Endothelial cell of umbilical vein (primary cell): ENCODE results near the gene SLC39A3. TPM values are rescaled to one million over a fixed set of nuclear protein-coding genes. Genes with fewer than 3 reads are reported as not detected.
A peak's percentile ranks its signal among the peaks of the same experiment; 100 is the strongest.

Experiments used
- BruUV-seq: library from RNA; stranded (reverse); fragments of 400-500 nt; replicated peaks from 2 replicates; lab custom pipeline; 2021; lab: Mats Ljungman, UMichigan
- CTCF ChIA-PET: fragments of 300-600, 350-600 bp; sonication (Branson Sonifier 250); formaldehyde crosslinking; loops from one replicate; lab custom pipeline; 2021; ENCODE audit warnings: antibody characterized with exemption, inconsistent platforms; lab: Charles Lee
- POLR2A ChIA-PET: fragments of 300-600, 350-600 bp; sonication (Branson Sonifier 250); formaldehyde crosslinking; loops from one replicate; lab custom pipeline; 2021; ENCODE audit warnings: antibody characterized with exemption, inconsistent platforms; lab: Charles Lee
- DNase-seq: peaks from one replicate; pipeline ENCODE4 v3.0.0-alpha.2; 2011; ENCODE audit warnings: low read depth, low spot score
- FAIRE-seq: peaks from 2 replicates; lab custom pipeline; 2011; peaks lifted over from hg19 to GRCh38; lab: Jason Lieb, UNC
- H2AFZ ChIP-seq: 2 replicates; pipeline ENCODE4 v1.6.0; 2012; ENCODE audit warnings: low read depth, low read length, control low read depth, inconsistent platforms
- H3K27ac ChIP-seq: 2 replicates; pipeline ENCODE4 v1.5.1; 2011; ENCODE audit warnings: low read depth, mild to moderate bottlenecking, control low read depth, low read length, moderate library complexity; ENCODE audit not compliant: insufficient read depth
- H3K27me3 ChIP-seq, 2 experiments: 2 replicates each; pipeline versions ENCODE4 v1.6.0 to v1.6.1; 2011; ENCODE audit warnings: low read length in 2 of 2, mixed read lengths in 1 of 2; ENCODE audit not compliant: control insufficient read depth in 2 of 2, insufficient read depth in 2 of 2
- H3K36me3 ChIP-seq, 2 experiments: 2 replicates in 1 of 2; 3 replicates in 1 of 2; pipeline ENCODE4 v1.5.1; 2011; ENCODE audit warnings: low read length in 2 of 2, mild to moderate bottlenecking in 1 of 2, moderate library complexity in 1 of 2; ENCODE audit not compliant: control insufficient read depth in 2 of 2, insufficient read depth in 2 of 2; ENCODE audit errors: extremely low read depth in 1 of 2
- H3K4me1 ChIP-seq: 3 replicates; pipeline ENCODE4 v1.5.1; 2011; ENCODE audit warnings: mild to moderate bottlenecking, low read length; ENCODE audit not compliant: control insufficient read depth, insufficient read depth; ENCODE audit errors: extremely low read depth
- H3K4me2 ChIP-seq: 2 replicates; pipeline ENCODE4 v1.6.1; 2011; ENCODE audit warnings: low read length, control low read depth, mixed read lengths; ENCODE audit not compliant: insufficient read depth
- H3K4me3 ChIP-seq, 3 experiments: fragments of 200-600 bp in 1 of 3; sonication (generic), shearing (Covaris generic) in 1 of 3; replicated peaks in 1 of 3; 2 replicates each; pipeline ENCODE4 v1.5.1; 2011 to 2016; ENCODE audit warnings: control low read depth in 3 of 3, low read length in 3 of 3, mild to moderate bottlenecking in 2 of 3, inconsistent platforms in 1 of 3, low read depth in 1 of 3, moderate library complexity in 1 of 3; ENCODE audit not compliant: insufficient read depth in 1 of 3
- H3K79me2 ChIP-seq: 2 replicates; pipeline ENCODE4 v1.6.0; 2012; ENCODE audit warnings: low read length, inconsistent platforms; ENCODE audit not compliant: control insufficient read depth, insufficient read depth
- H3K9ac ChIP-seq: replicated peaks from 2 replicates; pipeline ENCODE3; 2011; ENCODE audit warnings: low read length, control low read depth; ENCODE audit not compliant: insufficient read depth; ENCODE audit errors: extremely low read depth
- H3K9me1 ChIP-seq: replicated peaks from 3 replicates; pipeline ENCODE4 v1.6.0; 2011; ENCODE audit warnings: mild to moderate bottlenecking, low read length; ENCODE audit not compliant: control insufficient read depth, insufficient read depth; ENCODE audit errors: extremely low read depth
- H3K9me3 ChIP-seq: replicated peaks from 2 replicates; pipeline ENCODE4 v1.5.1; 2012; ENCODE audit warnings: low read length, inconsistent platforms; ENCODE audit not compliant: control insufficient read depth, insufficient read depth
- H4K20me1 ChIP-seq: replicated peaks from 2 replicates; pipeline ENCODE3; 2011; ENCODE audit warnings: mild to moderate bottlenecking, low read length; ENCODE audit not compliant: control insufficient read depth, insufficient read depth; ENCODE audit errors: extremely low read depth
- EZH2 ChIP-seq: IDR thresholded peaks from 2 replicates; pipeline ENCODE4 v1.6.1; 2012; ENCODE audit warnings: borderline replicate concordance, low read depth, mild to moderate bottlenecking, moderate library complexity, low read length, inconsistent platforms; ENCODE audit not compliant: severe bottlenecking
- FOS ChIP-seq: IDR thresholded peaks from 2 replicates; pipeline ENCODE4 v1.6.1; 2011; ENCODE audit warnings: mild to moderate bottlenecking, low read length, moderate library complexity, borderline replicate concordance; ENCODE audit not compliant: insufficient read depth
- GATA2 ChIP-seq: IDR thresholded peaks from 2 replicates; pipeline ENCODE4 v1.7.0; 2011; ENCODE audit warnings: low read depth, mild to moderate bottlenecking, moderate library complexity, mixed read lengths, low read length; ENCODE audit not compliant: insufficient read length, insufficient read depth
- MAX ChIP-seq: IDR thresholded peaks from 2 replicates; pipeline ENCODE4 v1.6.1; 2011; ENCODE audit not compliant: insufficient read depth, insufficient read length
- MYC ChIP-seq: IDR thresholded peaks from one replicate; pipeline ENCODE4 v1.6.1; 2011; ENCODE audit warnings: mild to moderate bottlenecking, low read depth, low read length
- POLR2A ChIP-seq: IDR thresholded peaks from 2 replicates; pipeline ENCODE4 v1.6.1; 2012; ENCODE audit warnings: low read depth, mild to moderate bottlenecking, control low read depth, low read length
- POLR2AphosphoS5 ChIP-seq: IDR thresholded peaks from 2 replicates; pipeline ENCODE4 v1.6.1; 2012; ENCODE audit warnings: low read depth, mild to moderate bottlenecking, control low read depth, low read length, moderate library complexity; ENCODE audit not compliant: insufficient read depth
- dilution Hi-C: fragments of 300-500 bp; cut with MboI; formaldehyde crosslinking; loops from one replicate; pipeline ENCODE4 v1.15.0; 2019; ENCODE audit warnings: low sequenced_read_pairs; ENCODE audit not compliant: extremely low pct_ligation_motif_present
- intact Hi-C: fragments of 100-400 bp; cut with micrococcal nuclease; formaldehyde crosslinking; loops from one replicate; pipeline ENCODE4 v1.10.0; 2022
- polyA plus RNA-seq, 4 experiments: library from polyadenylated mRNA; depleted of rRNA in 3 of 4; stranded (reverse) in 3 of 4; unstranded in 1 of 4; fragments of >200 nt; gene quantifications; 2 replicates each; pipeline versions ENCODE4 v1.2.1 to v1.2.3, GENCODE V29; 2011 to 2012; ENCODE audit warnings: missing spikeins in 1 of 4
- total RNA-seq: library from RNA; stranded (reverse); gene quantifications from 2 replicates; pipeline ENCODE4 v1.2.3, GENCODE V29; 2021

The SLC39A3 gene
- total and polyA plus RNA-seq, 2 donors (not counting 3 experiments of a cell fraction or from before 2014, with no cell fraction given), result 28.0 to 43.1 TPM

GRCh38 chr19:2785244-2785997 lies 45.6 kb upstream of the SLC39A3 start, which contains the start of gene THOP1:
TSS of gene THOP1 (plus strand) at chr19:2785503. CDS start at chr19:2785663, 160 bp downstream.
- Histone ChIP-seq H3K79me2 (peaks cover 61% of the 10 kb centered on the region), H3K9me1 (no peaks in the 10 kb centered on the region), H3K9me3 (no peaks in the 10 kb centered on the region), H3K27ac (peak within 1 kb of the TSS; percentile 35), H3K4me1 (peaks cover 24% of the 10 kb centered on the region), H2AFZ (peak within 1 kb of the TSS; percentile 78), H3K4me3 (peak within 1 kb of the TSS; percentile 82 to 95 (median 89)), H3K27me3 (no peaks in the 10 kb centered on the region), H4K20me1 (no peaks in the 10 kb centered on the region), H3K9ac (peak within 1 kb of the TSS; percentile 84), H3K4me2 (peak within 1 kb of the TSS; percentile 85), H3K36me3 (peaks cover 0 to under 1% of the 10 kb centered on the region in 2 experiments)
- FAIRE-seq (peak; percentile 97), DNase-seq (peak; percentile 99)
- intact Hi-C loops (loop anchor here (1.0 kb wide), 1 partner anchor 165 kb away; no protein-coding TSS in a partner anchor), dilution Hi-C loops (no loop called here)
- CTCF ChIA-PET, result interaction anchor here (1.0 to 2.0 kb wide), 7 partner anchors 14 to 323 kb away, joined by 3 to 7 read pairs (median 4); partner anchors contain the start of genes ZNF554 and ZNF555
- POLR2A ChIA-PET, result no interaction called here
- TSS peak; percentile 28 for BruUV-seq
- TF ChIP-seq MAX (peak; percentile 22), EZH2 (no peak), POLR2AphosphoS5 (peak; percentile 93), POLR2A (peak; percentile 81), FOS (no peak)

DNA sequence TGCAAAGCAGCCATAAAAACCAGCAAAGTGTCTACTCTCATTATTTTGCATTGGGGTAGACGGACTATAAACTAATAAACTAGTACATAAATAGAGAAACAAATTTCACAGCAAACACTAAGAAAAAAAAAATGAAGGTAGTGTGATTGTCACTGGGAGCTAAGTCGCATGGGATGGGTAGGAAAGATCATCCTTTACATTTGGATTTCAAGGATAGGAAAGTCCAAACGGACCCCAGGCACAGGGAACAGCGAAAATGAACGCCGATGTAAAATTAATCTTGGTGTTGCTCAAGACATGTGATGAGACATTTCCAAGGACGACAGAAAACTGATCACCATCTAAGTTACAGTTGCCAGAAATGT lies 43.9 kb upstream of the SLC39A3 start:
- Histone ChIP-seq H3K27me3 (no peaks in the 10 kb centered on the region), H4K20me1 (no peaks in the 10 kb centered on the region), H3K36me3 (no peaks in the 10 kb centered on the region), H3K4me1 (peaks cover 24% of the 10 kb centered on the region), H3K4me3 (peak overlapping the region in 1 of 3 experiments; percentile 2), H3K79me2 (peaks cover 69% of the 10 kb centered on the region), H3K9me3 (no peaks in the 10 kb centered on the region), H3K4me2 (peak overlapping the region; percentile 69), H3K9me1 (no peaks in the 10 kb centered on the region), H3K27ac (peak overlapping the region; percentile 63), H2AFZ (peak overlapping the region; percentile 61), H3K9ac (no peak overlapping the region)
- intact Hi-C loops, result loop anchor here (2.0 kb wide), 1 partner anchor 35 kb away; the partner anchor contains the start of gene ZNF554
- ChIA-PET POLR2A (interaction anchor here (0.6 kb wide), 1 partner anchor 48 kb away, joined by 8 read pairs; no protein-coding TSS in a partner anchor), CTCF (interaction anchor here (0.8 to 1.1 kb wide), 2 partner anchors 57 to 147 kb away, joined by 4 read pairs; partner anchors contain the start of gene ZNF555)
- FAIRE-seq, result no peak
- TF ChIP-seq MYC (no peak), EZH2 (no peak), POLR2A (no peak), POLR2AphosphoS5 (no peak), GATA2 (no peak)
- DNase-seq, result no peak
- dilution Hi-C loops, result no loop called here
- BruUV-seq, result no TSS peak
